MM.1S (cell line): Measurements from ENCODE around the gene FBXO17.

Experiments used
- CTCF ChIP-seq: fragments of 300-600 bp; sonication (generic); IDR thresholded peaks from 2 replicates; pipeline ENCODE4 v1.5.1; 2016; ENCODE audit warnings: antibody characterized with exemption, low read length, mixed read lengths
- EZH2 ChIP-seq: fragments of 300-600 bp; sonication (generic); optimal IDR thresholded peaks from 2 replicates; pipeline ENCODE3; 2017; ENCODE audit warnings: low read depth, mild to moderate bottlenecking, antibody characterized with exemption, low read length, mixed read lengths
- EZH2phosphoT487 ChIP-seq: fragments of 300-600 bp; sonication (generic); IDR thresholded peaks from 2 replicates; pipeline ENCODE4 v1.6.1; 2018; ENCODE audit warnings: antibody characterized with exemption, low read length

GRCh38 chr19:38898788-38899446, 76.6 kb downstream of the FBXO17 start:
- no peak for TF ChIP-seq CTCF
- no peak for TF ChIP-seq EZH2
- no peak for TF ChIP-seq EZH2phosphoT487
